HG03103 (cell line): Measurements from ENCODE around the gene ARHGAP9.
A peak's percentile ranks its signal among the peaks of the same experiment; 100 is the strongest.
"Not testable (repeated sequence)": the region's sequence is repeated elsewhere in the genome, so short reads cannot be mapped to it uniquely, and the experiment has no call there.

Source experiments
- ATAC-seq: cut with Tn5 transposase; IDR thresholded peaks from one replicate; pipeline ENCODE4 v1.9.1; 2021; ENCODE audit warnings: low read depth; ENCODE audit not compliant: unreplicated experiment

The ARHGAP9 gene

GRCh38 chr12:57459750-57460467, 19.8 kb downstream of the ARHGAP9 start, which contains the start of gene GLI1:
TSS of gene GLI1 (plus strand) at chr12:57459785. CDS start at chr12:57463692, 3,907 bp downstream.
- no peak for ATAC-seq

DNA sequence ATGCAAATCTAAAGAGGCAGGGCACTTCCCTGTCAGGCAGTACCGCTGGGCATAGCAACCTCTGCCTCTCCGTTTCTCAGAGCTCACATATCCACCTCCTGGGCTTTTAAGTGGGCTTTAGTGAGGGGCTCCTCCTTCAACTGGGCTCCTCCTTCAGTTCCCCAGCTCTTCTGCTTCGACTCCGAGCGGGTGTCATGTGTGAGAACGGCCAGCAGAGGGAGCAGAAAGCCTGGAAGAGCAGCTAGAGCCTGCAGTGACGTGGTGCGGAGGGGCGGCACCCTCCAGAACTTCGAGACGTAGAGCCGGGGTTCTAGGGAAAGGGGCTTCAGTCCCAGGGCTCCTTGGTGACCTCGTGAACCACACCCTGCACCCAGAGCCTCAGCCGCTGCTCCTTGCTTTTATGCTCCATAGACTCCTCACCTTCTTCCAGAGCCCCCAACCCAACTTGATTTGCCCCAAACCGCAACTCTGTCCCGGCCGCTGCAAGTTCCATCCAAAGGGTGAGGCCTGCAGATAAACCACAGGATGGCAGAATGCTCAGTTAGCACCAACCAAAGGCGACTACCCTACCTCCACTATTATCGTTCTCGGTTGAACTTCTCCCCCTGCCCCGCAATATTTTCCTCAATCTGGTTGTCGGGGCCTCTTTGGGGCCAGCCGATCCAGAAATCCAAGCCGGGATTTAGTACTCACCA, 20.5 kb downstream of the ARHGAP9 start:
- peak; percentile 44 for ATAC-seq

GRCh38 chr12:57458665-57459054, 21.0 kb downstream of the ARHGAP9 start:
- ATAC-seq = no peak

DNA sequence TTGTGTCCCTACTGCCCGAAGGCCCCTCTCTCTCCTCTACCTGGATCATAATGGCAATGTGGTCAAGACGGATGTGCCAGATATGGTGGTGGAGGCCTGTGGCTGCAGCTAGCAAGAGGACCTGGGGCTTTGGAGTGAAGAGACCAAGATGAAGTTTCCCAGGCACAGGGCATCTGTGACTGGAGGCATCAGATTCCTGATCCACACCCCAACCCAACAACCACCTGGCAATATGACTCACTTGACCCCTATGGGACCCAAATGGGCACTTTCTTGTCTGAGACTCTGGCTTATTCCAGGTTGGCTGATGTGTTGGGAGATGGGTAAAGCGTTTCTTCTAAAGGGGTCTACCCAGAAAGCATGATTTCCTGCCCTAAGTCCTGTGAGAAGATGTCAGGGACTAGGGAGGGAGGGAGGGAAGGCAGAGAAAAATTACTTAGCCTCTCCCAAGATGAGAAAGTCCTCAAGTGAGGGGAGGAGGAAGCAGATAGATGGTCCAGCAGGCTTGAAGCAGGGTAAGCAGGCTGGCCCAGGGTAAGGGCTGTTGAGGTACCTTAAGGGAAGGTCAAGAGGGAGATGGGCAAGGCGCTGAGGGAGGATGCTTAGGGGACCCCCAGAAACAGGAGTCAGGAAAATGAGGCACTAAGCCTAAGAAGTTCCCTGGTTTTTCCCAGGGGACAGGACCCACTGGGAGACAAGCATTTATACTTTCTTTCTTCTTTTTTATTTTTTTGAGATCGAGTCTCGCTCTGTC, 22.8 kb downstream of the ARHGAP9 start:
- no peak for ATAC-seq

- no peak for ATAC-seq
Observed at GRCh38 chr12:57456145-57456700, 23.4 kb downstream of the ARHGAP9 start.

DNA sequence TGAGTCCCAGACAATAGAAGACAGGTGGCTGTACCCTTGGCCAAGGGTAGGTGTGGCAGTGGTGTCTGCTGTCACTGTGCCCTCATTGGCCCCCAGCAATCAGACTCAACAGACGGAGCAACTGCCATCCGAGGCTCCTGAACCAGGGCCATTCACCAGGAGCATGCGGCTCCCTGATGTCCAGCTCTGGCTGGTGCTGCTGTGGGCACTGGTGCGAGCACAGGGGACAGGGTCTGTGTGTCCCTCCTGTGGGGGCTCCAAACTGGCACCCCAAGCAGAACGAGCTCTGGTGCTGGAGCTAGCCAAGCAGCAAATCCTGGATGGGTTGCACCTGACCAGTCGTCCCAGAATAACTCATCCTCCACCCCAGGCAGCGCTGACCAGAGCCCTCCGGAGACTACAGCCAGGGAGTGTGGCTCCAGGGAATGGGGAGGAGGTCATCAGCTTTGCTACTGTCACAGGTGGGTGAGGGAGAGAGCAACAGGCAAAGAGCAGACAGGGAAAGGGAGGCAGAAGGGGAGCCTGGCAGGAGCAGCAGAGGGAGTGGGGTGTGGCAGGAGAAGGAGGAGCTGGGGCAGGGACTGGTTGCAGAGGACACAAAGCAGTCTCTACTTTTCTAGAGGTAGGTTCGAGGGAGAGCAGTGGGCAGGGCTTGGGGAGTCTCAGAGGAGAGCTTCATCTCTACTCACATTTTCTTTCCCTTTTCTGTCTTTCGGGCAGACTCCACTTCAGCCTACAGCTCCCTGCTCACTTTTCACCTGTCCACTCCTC, 24.1 kb downstream of the ARHGAP9 start:
- ATAC-seq = no peak

GRCh38 chr12:57454566-57455373, 24.9 kb downstream of the ARHGAP9 start, which contains the start of gene INHBE:
TSS of gene INHBE (plus strand) at chr12:57455307. CDS start at chr12:57455537, 230 bp downstream.
- no peak for ATAC-seq

DNA sequence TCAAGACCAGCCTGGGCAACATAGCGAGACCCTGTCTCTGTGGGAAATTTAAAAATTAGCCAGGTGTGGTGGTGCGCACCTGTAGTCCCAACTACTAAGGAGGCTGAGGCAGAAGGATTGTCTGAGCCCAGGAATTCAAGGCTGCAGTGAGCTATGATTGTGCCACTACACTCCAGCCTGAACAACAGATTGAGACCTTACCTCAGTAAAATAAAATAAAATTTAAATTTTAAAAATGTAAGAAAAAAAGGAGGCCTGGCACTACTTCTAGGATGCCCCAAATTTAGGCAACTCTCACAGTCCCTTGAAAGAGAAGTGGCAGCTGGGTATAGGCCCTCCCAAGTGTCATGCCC, 25.5 kb downstream of the ARHGAP9 start:
- ATAC-seq = no peak

- ATAC-seq = no peak
Observed at GRCh38 chr12:57452937-57453509, 26.6 kb downstream of the ARHGAP9 start.

DNA sequence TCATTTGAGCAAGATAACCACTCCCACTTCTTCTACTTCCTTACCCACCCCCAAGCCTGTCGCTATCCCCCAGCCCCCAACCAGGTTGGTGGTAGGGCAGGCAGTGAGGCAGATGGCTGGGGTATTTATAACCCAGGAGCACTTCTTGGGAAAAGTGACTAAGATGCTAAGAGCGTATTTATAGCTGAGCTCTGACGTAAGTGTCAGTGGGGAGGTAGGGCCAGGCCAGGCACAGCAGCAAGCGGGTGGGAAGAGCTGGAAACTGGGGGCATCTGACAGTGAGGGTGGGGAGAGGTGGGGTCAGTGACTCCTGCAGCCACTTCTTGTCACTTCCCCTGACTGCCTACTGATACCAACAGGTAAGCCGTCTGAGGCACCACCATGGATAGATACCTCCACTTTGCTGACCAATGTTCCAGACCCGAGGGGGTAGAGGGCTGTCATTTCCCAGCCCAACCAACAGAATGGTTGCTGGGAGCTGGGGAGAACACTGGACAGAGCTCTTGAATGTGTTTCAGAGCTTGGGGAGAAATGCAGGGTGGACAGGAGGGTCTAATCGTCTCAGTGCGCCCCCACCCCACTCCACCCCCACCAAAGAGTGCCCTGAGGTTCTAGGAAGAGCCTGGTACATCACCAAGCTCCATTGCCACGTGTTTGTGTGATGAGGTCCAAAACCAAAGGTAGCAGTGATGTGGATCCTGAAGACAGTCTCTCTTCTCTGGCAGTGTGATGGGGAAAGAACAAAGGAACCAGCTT, 27.3 kb downstream of the ARHGAP9 start:
- no peak for ATAC-seq

GRCh38 chr12:57451233-57451778, 28.4 kb downstream of the ARHGAP9 start:
- ATAC-seq = no peak

- ATAC-seq = no peak
Observed at GRCh38 chr12:57450057-57450456, 29.6 kb downstream of the ARHGAP9 start.

DNA sequence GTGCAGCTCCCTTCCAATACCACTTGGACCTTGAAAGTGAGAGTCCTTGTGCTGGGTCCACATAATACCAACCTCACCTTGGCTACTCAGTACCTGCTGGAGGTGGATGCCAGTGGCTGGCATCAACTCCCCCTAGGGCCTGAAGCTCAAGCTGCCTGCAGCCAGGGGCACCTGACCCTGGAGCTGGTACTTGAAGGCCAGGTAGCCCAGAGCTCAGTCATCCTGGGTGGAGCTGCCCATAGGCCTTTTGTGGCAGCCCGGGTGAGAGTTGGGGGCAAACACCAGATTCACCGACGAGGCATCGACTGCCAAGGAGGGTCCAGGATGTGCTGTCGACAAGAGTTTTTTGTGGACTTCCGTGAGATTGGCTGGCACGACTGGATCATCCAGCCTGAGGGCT, 30.3 kb downstream of the ARHGAP9 start:
- ATAC-seq = no peak

GRCh38 chr12:57448669-57449068, 31.0 kb downstream of the ARHGAP9 start:
- no peak for ATAC-seq

GRCh38 chr12:57446292-57446960, 33.2 kb downstream of the ARHGAP9 start:
- no peak for ATAC-seq

- ATAC-seq = no peak
Observed at GRCh38 chr12:57444744-57445143, 34.9 kb downstream of the ARHGAP9 start.

- not testable (repeated sequence) for ATAC-seq
Observed at GRCh38 chr12:57444337-57444736, 35.3 kb downstream of the ARHGAP9 start.
